SK-N-SH treated with all-trans-retinoic acid at 6 μM for 48 hours (cell line): ENCODE data around the gene RGS7.

Experiments
- ARNTL ChIP-seq: fragments of 450-650 bp; formaldehyde crosslinking; IDR thresholded peaks from 2 replicates; pipeline ENCODE4 v1.5.0; 2020; ENCODE audit warnings: low read depth, mild to moderate bottlenecking, moderate library complexity, borderline replicate concordance
- OSR1 ChIP-seq: fragments of 250-450 bp; sonication (Bioruptor Pico); IDR thresholded peaks from 2 replicates; pipeline ENCODE4 v1.8.0; 2022; ENCODE audit warnings: moderate library complexity, mild to moderate bottlenecking, inconsistent platforms
- PPARA ChIP-seq: fragments of 250-450 bp; sonication (Bioruptor Pico); IDR thresholded peaks from 2 replicates; pipeline ENCODE4 v1.5.0; 2020; ENCODE audit warnings: mild to moderate bottlenecking, borderline replicate concordance
- RARB ChIP-seq: fragments of 250-450 bp; sonication (Bioruptor Pico); IDR thresholded peaks from 2 replicates; pipeline ENCODE4 v1.8.0; 2021; ENCODE audit warnings: mild to moderate bottlenecking, moderate library complexity
- SNAI2 ChIP-seq: fragments of 250-450 bp; sonication (Bioruptor Pico); IDR thresholded peaks from 2 replicates; pipeline ENCODE4 v1.5.0; 2020; ENCODE audit warnings: mild to moderate bottlenecking, moderate library complexity
- TCF4 ChIP-seq: fragments of 250-450 bp; sonication (Bioruptor Pico); IDR thresholded peaks from 2 replicates; pipeline ENCODE4 v1.8.0; 2021; ENCODE audit warnings: mild to moderate bottlenecking, moderate library complexity, borderline replicate concordance
- TOX ChIP-seq: fragments of 250-450 bp; sonication (Bioruptor Pico); IDR thresholded peaks from 2 replicates; pipeline ENCODE4 v1.8.0; 2021; ENCODE audit warnings: mild to moderate bottlenecking, moderate library complexity, borderline replicate concordance
- ZC3H10 ChIP-seq: fragments of 250-450 bp; sonication (Bioruptor Pico); IDR thresholded peaks from 2 replicates; pipeline ENCODE4 v1.5.1; 2021; ENCODE audit warnings: mild to moderate bottlenecking, moderate library complexity
- ZFP3 ChIP-seq: fragments of 250-450 bp; sonication (Bioruptor Pico); IDR thresholded peaks from 2 replicates; pipeline ENCODE4 v1.5.0; 2020; ENCODE audit warnings: mild to moderate bottlenecking, moderate library complexity
- ZFP30 ChIP-seq: fragments of 450-650 bp; formaldehyde crosslinking; IDR thresholded peaks from 2 replicates; pipeline ENCODE4 v1.5.0; 2022; ENCODE audit warnings: mild to moderate bottlenecking, moderate library complexity
- ZNF565 ChIP-seq: fragments of 450-650 bp; formaldehyde crosslinking; conservative IDR thresholded peaks from 2 replicates; pipeline ENCODE4 v1.5.0; 2020; ENCODE audit warnings: low read depth, mild to moderate bottlenecking, moderate library complexity
- TF ChIP-seq, protein P1 (sequence below): fragments of 250-450 bp; sonication (Bioruptor Pico); IDR thresholded peaks from 2 replicates; pipeline ENCODE4 v1.5.1; 2021; ENCODE audit warnings: mild to moderate bottlenecking, moderate library complexity
- TF ChIP-seq, protein P2 (sequence below): fragments of 250-450 bp; sonication (Bioruptor Pico); IDR thresholded peaks from 2 replicates; pipeline ENCODE4 v1.8.0; 2020; ENCODE audit warnings: mild to moderate bottlenecking, moderate library complexity, borderline replicate concordance
- TF ChIP-seq, protein P3 (sequence below): fragments of 250-450 bp; sonication (Bioruptor Pico); IDR thresholded peaks from 2 replicates; pipeline ENCODE4 v1.5.1; 2020; ENCODE audit warnings: low read depth, mild to moderate bottlenecking, moderate library complexity

DNA sequence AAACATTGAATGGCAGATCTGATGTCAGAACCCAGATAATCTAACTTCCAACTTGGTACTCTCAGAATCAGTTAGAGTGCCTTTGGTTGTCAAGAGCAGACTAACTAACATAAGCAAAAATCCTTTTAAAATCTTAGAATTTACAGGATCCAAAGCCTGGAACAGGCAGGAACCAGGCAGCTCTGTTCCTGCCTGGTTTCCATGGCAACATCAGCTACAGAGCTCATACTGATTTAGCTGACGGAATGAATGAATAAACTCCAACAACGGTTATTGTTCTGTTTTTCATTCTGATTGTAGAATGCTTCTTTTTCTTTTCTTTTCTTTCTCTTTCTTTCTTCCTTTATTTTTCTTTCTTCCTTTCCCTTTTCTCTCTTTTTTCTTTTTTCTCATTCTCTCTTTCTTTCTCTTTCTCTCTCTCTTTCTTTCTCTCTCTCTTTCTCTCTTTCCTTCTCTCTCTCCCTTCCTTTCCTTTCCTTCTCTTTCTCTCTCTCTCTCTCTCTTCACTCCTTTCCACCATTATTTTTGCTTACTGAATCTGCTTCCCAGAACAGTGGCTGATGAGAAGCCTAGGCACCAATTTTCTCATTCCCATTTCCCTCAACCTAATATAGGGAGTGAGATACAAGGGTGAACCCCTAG, 121.6 kb downstream of the RGS7 start:
- no peak for TF ChIP-seq TOX (CRISPR knock-in tag)
- TF ChIP-seq, protein P1, sequence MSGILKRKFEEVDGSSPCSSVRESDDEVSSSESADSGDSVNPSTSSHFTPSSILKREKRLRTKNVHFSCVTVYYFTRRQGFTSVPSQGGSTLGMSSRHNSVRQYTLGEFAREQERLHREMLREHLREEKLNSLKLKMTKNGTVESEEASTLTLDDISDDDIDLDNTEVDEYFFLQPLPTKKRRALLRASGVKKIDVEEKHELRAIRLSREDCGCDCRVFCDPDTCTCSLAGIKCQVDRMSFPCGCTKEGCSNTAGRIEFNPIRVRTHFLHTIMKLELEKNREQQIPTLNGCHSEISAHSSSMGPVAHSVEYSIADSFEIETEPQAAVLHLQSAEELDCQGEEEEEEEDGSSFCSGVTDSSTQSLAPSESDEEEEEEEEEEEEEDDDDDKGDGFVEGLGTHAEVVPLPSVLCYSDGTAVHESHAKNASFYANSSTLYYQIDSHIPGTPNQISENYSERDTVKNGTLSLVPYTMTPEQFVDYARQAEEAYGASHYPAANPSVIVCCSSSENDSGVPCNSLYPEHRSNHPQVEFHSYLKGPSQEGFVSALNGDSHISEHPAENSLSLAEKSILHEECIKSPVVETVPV (CRISPR knock-in tag) = no peak
- TF ChIP-seq ZNF565 (CRISPR knock-in tag) = no peak
- TF ChIP-seq ZC3H10 (CRISPR knock-in tag) = no peak
- no peak for TF ChIP-seq TCF4
- TF ChIP-seq ZFP30 = no peak
- no peak for TF ChIP-seq RARB (CRISPR knock-in tag)
- TF ChIP-seq PPARA = no peak
- no peak for TF ChIP-seq SNAI2
- TF ChIP-seq OSR1 (CRISPR knock-in tag) = no peak
- TF ChIP-seq, protein P2, sequence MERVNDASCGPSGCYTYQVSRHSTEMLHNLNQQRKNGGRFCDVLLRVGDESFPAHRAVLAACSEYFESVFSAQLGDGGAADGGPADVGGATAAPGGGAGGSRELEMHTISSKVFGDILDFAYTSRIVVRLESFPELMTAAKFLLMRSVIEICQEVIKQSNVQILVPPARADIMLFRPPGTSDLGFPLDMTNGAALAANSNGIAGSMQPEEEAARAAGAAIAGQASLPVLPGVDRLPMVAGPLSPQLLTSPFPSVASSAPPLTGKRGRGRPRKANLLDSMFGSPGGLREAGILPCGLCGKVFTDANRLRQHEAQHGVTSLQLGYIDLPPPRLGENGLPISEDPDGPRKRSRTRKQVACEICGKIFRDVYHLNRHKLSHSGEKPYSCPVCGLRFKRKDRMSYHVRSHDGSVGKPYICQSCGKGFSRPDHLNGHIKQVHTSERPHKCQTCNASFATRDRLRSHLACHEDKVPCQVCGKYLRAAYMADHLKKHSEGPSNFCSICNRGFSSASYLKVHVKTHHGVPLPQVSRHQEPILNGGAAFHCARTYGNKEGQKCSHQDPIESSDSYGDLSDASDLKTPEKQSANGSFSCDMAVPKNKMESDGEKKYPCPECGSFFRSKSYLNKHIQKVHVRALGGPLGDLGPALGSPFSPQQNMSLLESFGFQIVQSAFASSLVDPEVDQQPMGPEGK = no peak
- TF ChIP-seq, protein P3, sequence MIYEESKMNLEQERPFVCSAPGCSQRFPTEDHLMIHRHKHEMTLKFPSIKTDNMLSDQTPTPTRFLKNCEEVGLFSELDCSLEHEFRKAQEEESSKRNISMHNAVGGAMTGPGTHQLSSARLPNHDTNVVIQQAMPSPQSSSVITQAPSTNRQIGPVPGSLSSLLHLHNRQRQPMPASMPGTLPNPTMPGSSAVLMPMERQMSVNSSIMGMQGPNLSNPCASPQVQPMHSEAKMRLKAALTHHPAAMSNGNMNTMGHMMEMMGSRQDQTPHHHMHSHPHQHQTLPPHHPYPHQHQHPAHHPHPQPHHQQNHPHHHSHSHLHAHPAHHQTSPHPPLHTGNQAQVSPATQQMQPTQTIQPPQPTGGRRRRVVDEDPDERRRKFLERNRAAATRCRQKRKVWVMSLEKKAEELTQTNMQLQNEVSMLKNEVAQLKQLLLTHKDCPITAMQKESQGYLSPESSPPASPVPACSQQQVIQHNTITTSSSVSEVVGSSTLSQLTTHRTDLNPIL (CRISPR knock-in tag) = no peak
- TF ChIP-seq ARNTL = no peak
- no peak for TF ChIP-seq ZFP3
